ENCODE measurements around the gene TUBB2B. TPM values are rescaled to one million over a fixed set of nuclear protein-coding genes. Genes with fewer than 3 reads are reported as not detected.

TUBB2B gene
- total RNA-seq, 1 experiment from 2014 or later, result 0.86 TPM

DNA sequence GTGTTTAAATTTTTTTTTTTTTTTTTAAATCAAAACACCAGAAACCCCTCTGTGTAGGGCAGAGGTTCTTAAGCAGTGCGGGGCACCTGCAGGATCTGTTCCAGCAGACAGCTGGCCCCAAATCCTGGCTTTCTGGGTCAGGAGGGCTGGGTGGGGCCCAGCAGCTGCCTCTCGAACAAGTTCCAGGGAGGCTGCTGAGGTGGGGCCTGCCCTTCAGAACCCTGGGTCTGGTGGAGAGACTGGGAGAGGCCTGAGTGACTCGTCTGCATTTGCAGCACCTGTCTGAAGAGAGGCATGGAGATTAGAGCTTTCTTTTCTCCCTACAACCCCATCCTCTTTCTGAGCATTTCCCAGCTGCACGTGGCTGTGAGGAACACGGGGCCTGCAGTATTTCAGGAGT lies 39.7 kb upstream of the TUBB2B start:
- Histone ChIP-seq H3K9me3 (ENCODE audit: control insufficient read depth in 1 of 2, insufficient read depth in 1 of 2, low read depth in 1 of 2, low read length in 2 of 2) (no peaks in the 10 kb centered on the region), H2AFZ (ENCODE audit: low read depth, low read length, poor library complexity, severe bottlenecking) (no peak overlapping the region), H3K4me1 (ENCODE audit: control insufficient read depth in 1 of 2, insufficient read depth in 2 of 2, low read length in 2 of 2) (no peaks in the 10 kb centered on the region), H3K79me2 (ENCODE audit: insufficient read depth, low read length) (peaks cover 57% of the 10 kb centered on the region), H4K20me1 (ENCODE audit: insufficient read depth) (no peaks in the 10 kb centered on the region), H3K27me3 (ENCODE audit: insufficient read depth, low read length) (no peaks in the 10 kb centered on the region), H3K4me2 (ENCODE audit: low read length) (no peak overlapping the region), H3K4me3 (replicated peaks in 1 of 2; ENCODE audit: low read depth in 1 of 2, low read length in 2 of 2) (no peak overlapping the region), H3K9ac (ENCODE audit: low read length) (no peak overlapping the region), H3K36me3 (ENCODE audit: control insufficient read depth in 1 of 2, insufficient read depth in 2 of 2, low read length in 2 of 2) (peaks cover 19 to 32% of the 10 kb centered on the region in 2 experiments; a peak in 3 of 4 replicates), H3K27ac (ENCODE audit: low read depth, low read length) (no peak overlapping the region), H3K9me2 (ENCODE audit: insufficient read depth) (no peaks in the 10 kb centered on the region)
- intact Hi-C loops (cut with micrococcal nuclease), result no loop called here
- TF ChIP-seq ZFX (IDR thresholded peaks at IDR 0.05) (no peak), CEBPB (IDR thresholded peaks at IDR 0.05; ENCODE audit: low read depth) (no peak), ZBTB33 (IDR thresholded peaks at IDR 0.05; ENCODE audit: extremely low read depth, insufficient replicate concordance, low read length) (no peak), SRF (IDR thresholded peaks at IDR 0.05; ENCODE audit: low read depth) (no peak), ZNF274 (IDR thresholded peaks at IDR 0.05; ENCODE audit: low read depth, low read length) (no peak), JUND (IDR thresholded peaks at IDR 0.05) (no peak), RAD21 (IDR thresholded peaks at IDR 0.05; ENCODE audit: low read depth) (no peak), EZH2 (IDR thresholded peaks at IDR 0.05) (no peak)
- no peak for ATAC-seq
- BruUV-seq (replicated peaks), result no TSS peak
- no peak for DNase-seq (ENCODE audit: low read depth, low spot score)
- ChIA-PET RAD21 (ENCODE audit: low non-redundant PET in 1 of 2, low total read pairs in 2 of 2, uncharacterized antibody in 2 of 2, unreplicated experiment in 2 of 2) (no interaction called here), CTCF (interaction anchor here (1.4 kb wide), 1 partner anchor 16 kb away, joined by 5 read pairs; no protein-coding TSS in a partner anchor), POLR2A (no interaction called here)

DNA sequence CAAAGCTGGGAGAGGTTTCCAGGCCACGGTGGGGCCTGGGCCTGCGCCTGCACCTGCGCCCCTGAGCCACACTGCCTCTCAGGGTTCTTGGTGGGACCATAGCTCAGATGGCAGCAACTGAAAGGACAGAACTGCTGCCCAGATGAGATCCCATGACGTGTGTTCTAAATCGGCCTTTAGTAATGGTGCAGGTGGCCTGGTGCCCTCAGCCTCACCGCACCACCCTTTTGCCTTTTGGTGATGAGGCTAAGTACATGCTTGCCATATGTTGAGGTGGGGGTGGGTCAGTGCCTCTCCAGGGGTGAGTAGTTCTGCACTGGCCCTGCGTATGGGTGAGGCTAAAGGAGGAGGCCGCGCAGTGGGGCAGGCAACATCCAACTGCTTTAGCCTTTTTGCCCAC lies 38.7 kb upstream of the TUBB2B start:
- Histone ChIP-seq H3K9me2 (ENCODE audit: insufficient read depth) (no peaks in the 10 kb centered on the region), H3K4me2 (ENCODE audit: low read length) (no peak overlapping the region), H4K20me1 (ENCODE audit: insufficient read depth) (no peaks in the 10 kb centered on the region), H3K9ac (ENCODE audit: low read length) (no peak overlapping the region), H3K27ac (ENCODE audit: low read depth, low read length) (no peak overlapping the region), H3K36me3 (ENCODE audit: control insufficient read depth in 1 of 2, insufficient read depth in 2 of 2, low read length in 2 of 2) (peaks cover 17 to 33% of the 10 kb centered on the region in 2 experiments; a peak in 3 of 4 replicates), H2AFZ (ENCODE audit: low read depth, low read length, poor library complexity, severe bottlenecking) (no peak overlapping the region), H3K4me3 (replicated peaks in 1 of 2; ENCODE audit: low read depth in 1 of 2, low read length in 2 of 2) (no peak overlapping the region), H3K27me3 (ENCODE audit: insufficient read depth, low read length) (no peaks in the 10 kb centered on the region), H3K4me1 (ENCODE audit: control insufficient read depth in 1 of 2, insufficient read depth in 2 of 2, low read length in 2 of 2) (peaks cover under 1 to 2% of the 10 kb centered on the region in 2 experiments; a peak in 2 of 4 replicates), H3K9me3 (ENCODE audit: control insufficient read depth in 1 of 2, insufficient read depth in 1 of 2, low read depth in 1 of 2, low read length in 2 of 2) (no peaks in the 10 kb centered on the region), H3K79me2 (ENCODE audit: insufficient read depth, low read length) (peaks cover 67% of the 10 kb centered on the region)
- BruUV-seq (replicated peaks), result no TSS peak
- TF ChIP-seq FOSL1 (IDR thresholded peaks at IDR 0.05; ENCODE audit: low read depth) (no peak), CEBPB (IDR thresholded peaks at IDR 0.05; ENCODE audit: low read depth) (no peak), TCF7L2 (IDR thresholded peaks at IDR 0.05; ENCODE audit: borderline replicate concordance, extremely low read depth, insufficient read depth, insufficient read length) (no peak), ZFX (IDR thresholded peaks at IDR 0.05) (no peak), EZH2phosphoT487 (IDR thresholded peaks at IDR 0.05; ENCODE audit: borderline replicate concordance) (no peak), CBX3 (IDR thresholded peaks at IDR 0.05; ENCODE audit: low read depth) (no peak), POLR2A (IDR thresholded peaks at IDR 0.05; ENCODE audit: borderline replicate concordance, extremely low read depth, insufficient read depth, insufficient read length) (no peak), SP1 (IDR thresholded peaks at IDR 0.05; ENCODE audit: low read depth) (no peak), ZBTB33 (IDR thresholded peaks at IDR 0.05; ENCODE audit: extremely low read depth, insufficient replicate concordance, low read length) (no peak)
- ChIA-PET POLR2A (no interaction called here), CTCF (no interaction called here), RAD21 (ENCODE audit: low non-redundant PET in 1 of 2, low total read pairs in 2 of 2, uncharacterized antibody in 2 of 2, unreplicated experiment in 2 of 2) (no interaction called here)
- intact Hi-C loops (cut with micrococcal nuclease), result no loop called here
- no peak for DNase-seq (ENCODE audit: low read depth, low spot score)
- ATAC-seq, result no peak

Measured in HCT116 (cell line).